GM12878 (cell line): Measurements from ENCODE around the gene COL4A2. TPM values are rescaled to one million over a fixed set of nuclear protein-coding genes. Genes with fewer than 3 reads are reported as not detected.

ENCODE experiments used
- ATAC-seq: fragments of 200-7000 bp; cut with Tn5 transposase; 3 replicates; pipeline ENCODE4 v1.9.1; 2020; ENCODE audit warnings: mild to moderate bottlenecking, moderate library complexity
- BruUV-seq: library from RNA; stranded (reverse); fragments of 400-500 nt; replicated peaks from 2 replicates; lab custom pipeline; 2021; lab: Mats Ljungman, UMichigan
- CTCF ChIA-PET: fragments of 300-600 bp; sonication (Branson Sonifier 250); formaldehyde crosslinking; extraction: SDS; loops from one replicate; lab custom pipeline; 2021; ENCODE audit warnings: inconsistent platforms; lab: Yijun Ruan, JAX
- POLR2A ChIA-PET: fragments of 350-600 bp; formaldehyde crosslinking; extraction: SDS; loops from one replicate; lab custom pipeline; 2021; ENCODE audit warnings: inconsistent platforms; lab: Charles Lee
- RAD21 ChIA-PET: fragments of 300-600 bp; sonication (Branson Sonifier 250); formaldehyde crosslinking; loops from one replicate; lab custom pipeline; 2023; ENCODE audit warnings: antibody characterized with exemption; ENCODE audit not compliant: unreplicated experiment; lab: Charles Lee
- SMC1A ChIA-PET: fragments of 300-600 bp; sonication (Branson Sonifier 250); formaldehyde crosslinking; loops from one replicate; lab custom pipeline; 2023; ENCODE audit not compliant: unreplicated experiment, uncharacterized antibody; lab: Charles Lee
- DNase-seq: peaks from one replicate; pipeline ENCODE4 v3.0.0-alpha.2; 2011; ENCODE audit warnings: low read depth, low spot score
- FAIRE-seq: peaks from 3 replicates; lab custom pipeline; 2011; peaks lifted over from hg19 to GRCh38; lab: Jason Lieb, UNC
- H2AFZ ChIP-seq: 2 replicates; pipeline ENCODE4 v1.6.0; 2011; ENCODE audit warnings: low read depth, low read length, control low read depth; ENCODE audit not compliant: control insufficient read depth
- H3K27ac ChIP-seq: 2 replicates; pipeline ENCODE4 v1.5.1; 2011; ENCODE audit warnings: control low read depth; ENCODE audit not compliant: control insufficient read depth, insufficient read depth
- H3K27me3 ChIP-seq, 2 experiments: replicated peaks in 1 of 2; 2 replicates each; pipeline versions ENCODE4 v1.6.0 to v1.6.1; 2011; ENCODE audit warnings: low read length in 1 of 2; ENCODE audit not compliant: control insufficient read depth in 2 of 2, insufficient read depth in 2 of 2
- H3K36me3 ChIP-seq, 2 experiments: 2 replicates each; pipeline ENCODE4 v1.5.1; 2011; ENCODE audit warnings: low read length in 1 of 2; ENCODE audit not compliant: control insufficient read depth in 2 of 2, insufficient read depth in 2 of 2
- H3K4me1 ChIP-seq: 2 replicates; pipeline ENCODE4 v1.6.1; 2011; ENCODE audit warnings: mild to moderate bottlenecking, low read length, moderate library complexity, mixed read lengths; ENCODE audit not compliant: control insufficient read depth, insufficient read depth
- H3K4me2 ChIP-seq: 2 replicates; pipeline ENCODE4 v1.6.0; 2011; ENCODE audit warnings: control low read depth; ENCODE audit not compliant: control insufficient read depth, insufficient read depth
- H3K4me3 ChIP-seq: fragments of 200-600 bp; sonication (generic); 2 replicates; pipeline ENCODE4 v1.5.1; 2016
- H3K79me2 ChIP-seq: 2 replicates; pipeline ENCODE4 v1.6.0; 2011; ENCODE audit warnings: low read length; ENCODE audit not compliant: control insufficient read depth, insufficient read depth
- H3K9ac ChIP-seq: 2 replicates; pipeline ENCODE4 v1.8.0; 2011; ENCODE audit warnings: low read length, control low read depth, mixed read lengths; ENCODE audit not compliant: control insufficient read depth, insufficient read depth
- H3K9me3 ChIP-seq: replicated peaks from 3 replicates; pipeline ENCODE4 v1.5.1; 2011; ENCODE audit warnings: mild to moderate bottlenecking, low read length; ENCODE audit not compliant: control insufficient read depth, insufficient read depth
- H4K20me1 ChIP-seq: 2 replicates; pipeline ENCODE4 v1.6.0; 2011; ENCODE audit not compliant: control insufficient read depth, insufficient read depth
- ATF2 ChIP-seq: IDR thresholded peaks from 2 replicates; pipeline ENCODE4 v1.6.1; 2012; ENCODE audit warnings: low read length, inconsistent platforms
- CREB1 ChIP-seq: IDR thresholded peaks from 2 replicates; pipeline ENCODE4 v1.6.1; 2012; ENCODE audit warnings: low read depth, mild to moderate bottlenecking, inconsistent platforms
- E2F4 ChIP-seq: IDR thresholded peaks from 2 replicates; pipeline ENCODE4 v1.6.1; 2012; ENCODE audit warnings: low read depth, low read length, improper control_type of control experiment
- HDGF ChIP-seq: fragments of 450-650 bp; IDR thresholded peaks from 2 replicates; pipeline ENCODE4 v1.6.1; 2016; ENCODE audit warnings: antibody characterized with exemption
- HSF1 ChIP-seq: fragments of 150-350 bp; IDR thresholded peaks from 2 replicates; pipeline ENCODE4 v1.6.1; 2014; ENCODE audit warnings: mild to moderate bottlenecking, low read depth, low read length
- JUND ChIP-seq: IDR thresholded peaks from 2 replicates; pipeline ENCODE4 v1.6.1; 2012; ENCODE audit warnings: low read depth, mild to moderate bottlenecking, low read length, improper control_type of control experiment, moderate library complexity
- MTA3 ChIP-seq: IDR thresholded peaks from 2 replicates; pipeline ENCODE4 v1.6.1; 2012; ENCODE audit warnings: low read length, inconsistent platforms, borderline replicate concordance
- NR2C2 ChIP-seq: IDR thresholded peaks from 2 replicates; pipeline ENCODE4 v1.6.1; 2011; ENCODE audit warnings: borderline replicate concordance, low read depth; ENCODE audit not compliant: control insufficient read depth, insufficient read length
- NR2F1 ChIP-seq: fragments of 450-650 bp; conservative IDR thresholded peaks from 2 replicates; pipeline ENCODE4 v1.6.1; 2017; ENCODE audit warnings: mild to moderate bottlenecking
- PML ChIP-seq: IDR thresholded peaks from 2 replicates; pipeline ENCODE4 v1.6.1; 2012; ENCODE audit warnings: low read length, inconsistent platforms
- POU2F2 ChIP-seq: IDR thresholded peaks from 3 replicates; pipeline ENCODE4 v1.6.1; 2011; ENCODE audit warnings: low read depth, mild to moderate bottlenecking, low read length, borderline replicate concordance
- RB1 ChIP-seq: fragments of 450-650 bp; formaldehyde crosslinking; IDR thresholded peaks from 2 replicates; pipeline ENCODE4 v1.6.1; 2017; ENCODE audit warnings: mild to moderate bottlenecking, borderline replicate concordance
- TCF12 ChIP-seq: IDR thresholded peaks from 2 replicates; pipeline ENCODE4 v1.6.1; 2011; ENCODE audit warnings: low read depth, mild to moderate bottlenecking, low read length
- WGBS: methylation state at CpG from one replicate; pipeline ENCODE4 v1.1.6; 2016; ENCODE audit warnings: low lambda C conversion rate; ENCODE audit not compliant: insufficient replicate concordance, insufficient coverage; ENCODE audit errors: missing lambda C conversion rate; 5-methylcytosine and 5-hydroxymethylcytosine counted together
- in situ Hi-C: fragments of 300-500 bp; cut with MboI; formaldehyde crosslinking; loops from 9 replicates; pipeline ENCODE4 v1.14.3; 2018; ENCODE audit warnings: mixed read lengths
- intact Hi-C: fragments of 100-400 bp; cut with micrococcal nuclease; formaldehyde crosslinking; loops from one replicate; pipeline ENCODE4 v1.14.2; 2022; ENCODE audit not compliant: unreplicated experiment
- polyA plus RNA-seq, 11 experiments: library from polyadenylated mRNA; depleted of rRNA in 4 of 11; unstranded in 6 of 11; stranded (reverse) in 5 of 11; fragments of >200 nt; fragmentation: Nextera tagmentation in 4 of 11; fragmentation: Illumina TruSeq in 1 of 11; extraction: Ambion mirVana in 4 of 11; extraction: Trizol in 1 of 11; gene quantifications; 1 replicate in 1 of 11; 2 replicates in 10 of 11; pipeline versions ENCODE4 v1.2.1 to v1.2.3, GENCODE V29; 2011 to 2016; ENCODE audit warnings: inconsistent platforms in 2 of 11, missing spikeins in 2 of 11, low read depth in 1 of 11
- total RNA-seq, 4 experiments: library from RNA; depleted of rRNA in 3 of 4; stranded (reverse); fragments of >200 nt in 3 of 4; fragmentation: Illumina TruSeq in 1 of 4; extraction: Trizol in 1 of 4; gene quantifications; 2 replicates each; pipeline versions ENCODE4 v1.2.1 to v1.2.3, GENCODE V29; 2013 to 2021

COL4A2 gene
- total and polyA plus RNA-seq, 10 of the 15 experiments (the other 5 are each of a cell fraction or from before 2014, with no cell fraction given): 0.16 to 1.6 (median 0.62) TPM; not detected in 3

GRCh38 chr13:110319397-110319773 lies 12.3 kb downstream of the COL4A2 start:
- H3K4me3 ChIP-seq: no peak overlapping the region
- TF ChIP-seq PML: no peak
- no peak for TF ChIP-seq NR2F1
- no peak for TF ChIP-seq HDGF
- TF ChIP-seq NR2C2: no peak
- TF ChIP-seq POU2F2: no peak
- no peak for TF ChIP-seq E2F4
- no peak for TF ChIP-seq CREB1
- no peak for TF ChIP-seq RB1
- no peak for TF ChIP-seq JUND
- TF ChIP-seq MTA3: no peak
- TF ChIP-seq HSF1: no peak
- TF ChIP-seq TCF12: no peak
- TF ChIP-seq ATF2: no peak
- TF ChIP-seq, all 136 proteins: peak for 0
- ChIA-PET CTCF (interaction anchor here (0.7 kb wide), 1 partner anchor 907 kb away, joined by 3 read pairs; no protein-coding TSS in a partner anchor), POLR2A (no interaction called here), RAD21 (no interaction called here), SMC1A (no interaction called here)
- FAIRE-seq: no peak
- Histone ChIP-seq H3K4me1 (no peaks in the 10 kb centered on the region), H4K20me1 (no peaks in the 10 kb centered on the region), H3K9ac (no peak overlapping the region), H3K4me2 (no peak overlapping the region), H3K27ac (no peak overlapping the region), H3K9me3 (no peaks in the 10 kb centered on the region), H3K36me3 (no peaks in the 10 kb centered on the region), H3K79me2 (no peaks in the 10 kb centered on the region), H3K27me3 (no peaks in the 10 kb centered on the region; a peak in 3 of 4 replicates), H2AFZ (no peak overlapping the region)
- no peak for ATAC-seq
- no TSS peak for BruUV-seq
- DNase-seq: no peak
- intact Hi-C loops (no loop called here), in situ Hi-C loops (no loop called here)
- WGBS: 28% methylated on average over 4 of the region's 4 CpGs
